Measurements from ENCODE around the gene RNF151. TPM values are rescaled to one million over a fixed set of nuclear protein-coding genes. Genes with fewer than 3 reads are reported as not detected.

Gene RNF151
- total RNA-seq, 1 donor from 2014 or later: not detected

DNA sequence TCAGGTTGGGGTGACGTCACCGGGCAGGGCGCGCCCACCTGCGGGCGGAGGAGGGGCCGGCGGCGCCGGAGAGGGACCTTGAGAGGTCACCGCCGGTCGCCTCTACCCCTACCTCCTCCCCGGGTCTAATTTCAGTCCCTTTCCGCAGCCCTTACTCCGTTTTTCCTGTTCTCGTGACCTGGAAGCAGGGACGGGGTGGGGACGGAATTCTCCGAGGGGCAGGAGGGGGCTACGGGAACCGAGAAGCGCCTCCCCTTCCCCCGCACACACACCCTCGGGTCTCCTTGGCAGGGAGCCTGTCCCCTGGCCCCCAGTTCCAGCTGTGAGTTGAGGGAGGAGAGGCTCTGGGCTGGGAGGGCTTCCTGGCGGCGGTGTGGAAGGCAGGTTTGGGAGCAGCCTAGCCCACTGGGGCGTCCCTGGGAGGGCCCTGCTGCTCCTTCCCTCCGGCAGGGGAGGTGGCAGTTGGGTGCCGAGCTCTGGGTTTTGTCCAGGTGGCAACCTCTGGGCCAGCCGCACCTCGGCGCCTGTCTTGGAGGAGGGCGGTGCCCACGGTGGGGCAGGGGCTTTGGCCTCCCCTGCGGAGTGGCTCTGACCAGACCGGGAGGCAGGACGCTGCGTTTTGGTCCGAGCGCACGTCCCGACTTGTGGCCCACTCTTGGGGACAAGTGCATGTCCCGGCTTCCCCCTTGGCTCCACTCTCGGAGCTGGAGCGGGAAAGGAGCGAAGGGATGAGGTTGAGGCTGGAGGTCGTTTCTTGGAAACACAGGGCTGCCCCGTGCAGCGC, 23.9 kb downstream of the RNF151 start:
- Histone ChIP-seq H2AFZ (ENCODE audit: low read depth, low read length) (peak overlapping the region; percentile 34), H3K4me3 (ENCODE audit: insufficient read depth, low read depth, low read length) (no peak overlapping the region), H3K79me2 (ENCODE audit: insufficient read depth, low read length) (peaks cover 7% of the 10 kb centered on the region), H3K27ac (ENCODE audit: low read depth, low read length) (no peak overlapping the region), H3K27me3 (ENCODE audit: insufficient read depth, low read length) (peaks cover 25% of the 10 kb centered on the region), H3K9me3 (ENCODE audit: insufficient read depth, low read depth, low read length) (peaks cover 3% of the 10 kb centered on the region), H3K4me1 (ENCODE audit: insufficient read depth, low read length) (peaks cover 13% of the 10 kb centered on the region), H3K36me3 (ENCODE audit: insufficient read depth, low read length) (peaks cover 5% of the 10 kb centered on the region), H3K9ac (ENCODE audit: low read length) (no peak overlapping the region), H4K20me1 (ENCODE audit: insufficient read depth, low read length) (peaks cover 9% of the 10 kb centered on the region), H3K4me2 (ENCODE audit: low read length) (peak overlapping the region; percentile 30)
- no peak for FAIRE-seq
- Mint-ChIP-seq H3K4me1 (ENCODE audit: low read depth, unreplicated experiment) (no peaks in the 10 kb centered on the region), H3K36me3 (ENCODE audit: low read depth, unreplicated experiment) (peaks cover 3% of the 10 kb centered on the region), H3K9me3 (ENCODE audit: unreplicated experiment) (no peaks in the 10 kb centered on the region), H3K27ac (ENCODE audit: unreplicated experiment) (no peak overlapping the region), H3K4me3 (ENCODE audit: unreplicated experiment) (no peak overlapping the region), H3K27me3 (ENCODE audit: low read depth, unreplicated experiment) (peaks cover 17% of the 10 kb centered on the region)
- peak; percentile 99 for TF ChIP-seq EZH2 (IDR thresholded peaks at IDR 0.05; ENCODE audit: insufficient read depth, low read length)
- TF ChIP-seq, protein P1, sequence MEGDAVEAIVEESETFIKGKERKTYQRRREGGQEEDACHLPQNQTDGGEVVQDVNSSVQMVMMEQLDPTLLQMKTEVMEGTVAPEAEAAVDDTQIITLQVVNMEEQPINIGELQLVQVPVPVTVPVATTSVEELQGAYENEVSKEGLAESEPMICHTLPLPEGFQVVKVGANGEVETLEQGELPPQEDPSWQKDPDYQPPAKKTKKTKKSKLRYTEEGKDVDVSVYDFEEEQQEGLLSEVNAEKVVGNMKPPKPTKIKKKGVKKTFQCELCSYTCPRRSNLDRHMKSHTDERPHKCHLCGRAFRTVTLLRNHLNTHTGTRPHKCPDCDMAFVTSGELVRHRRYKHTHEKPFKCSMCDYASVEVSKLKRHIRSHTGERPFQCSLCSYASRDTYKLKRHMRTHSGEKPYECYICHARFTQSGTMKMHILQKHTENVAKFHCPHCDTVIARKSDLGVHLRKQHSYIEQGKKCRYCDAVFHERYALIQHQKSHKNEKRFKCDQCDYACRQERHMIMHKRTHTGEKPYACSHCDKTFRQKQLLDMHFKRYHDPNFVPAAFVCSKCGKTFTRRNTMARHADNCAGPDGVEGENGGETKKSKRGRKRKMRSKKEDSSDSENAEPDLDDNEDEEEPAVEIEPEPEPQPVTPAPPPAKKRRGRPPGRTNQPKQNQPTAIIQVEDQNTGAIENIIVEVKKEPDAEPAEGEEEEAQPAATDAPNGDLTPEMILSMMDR (IDR thresholded peaks at IDR 0.05; ENCODE audit: insufficient read depth, low read depth, low read length): no peak
- no peak for DNase-seq (ENCODE audit: low read depth)

DNA sequence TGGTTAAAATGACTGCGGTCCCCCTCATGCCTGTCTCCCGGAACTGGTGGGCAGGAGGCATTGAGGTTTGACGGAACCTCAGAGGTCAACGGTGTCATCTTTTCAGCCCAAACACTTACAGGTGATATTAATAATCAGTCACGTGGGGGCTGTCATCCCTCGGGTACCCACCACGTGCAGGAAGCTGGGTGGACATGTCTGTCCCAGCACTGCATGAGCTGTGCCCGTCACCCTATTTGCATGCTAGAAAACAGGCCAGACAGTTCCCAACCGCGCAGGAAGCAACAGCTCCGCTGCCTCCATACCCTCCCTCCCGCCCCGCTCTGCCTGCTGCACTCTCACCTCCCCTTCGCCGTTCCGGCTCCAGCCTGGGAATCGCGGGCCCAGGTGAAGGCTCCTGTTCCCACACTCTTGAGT, 24.5 kb downstream of the RNF151 start:
- H3K27me3 ChIP-seq (ENCODE audit: insufficient read depth, low read length): peaks cover 25% of the 10 kb centered on the region
- no peak overlapping the region for H3K27ac ChIP-seq (ENCODE audit: low read depth, low read length)
- H2AFZ ChIP-seq (ENCODE audit: low read depth, low read length): no peak overlapping the region
- H3K9me3 ChIP-seq (ENCODE audit: insufficient read depth, low read depth, low read length): peaks cover 3% of the 10 kb centered on the region
- H3K4me1 ChIP-seq (ENCODE audit: insufficient read depth, low read length): peaks cover 13% of the 10 kb centered on the region
- no peak overlapping the region for H3K9ac ChIP-seq (ENCODE audit: low read length)
- peaks cover 5% of the 10 kb centered on the region for H3K36me3 ChIP-seq (ENCODE audit: insufficient read depth, low read length)
- H4K20me1 ChIP-seq (ENCODE audit: insufficient read depth, low read length): peaks cover 3% of the 10 kb centered on the region
- no peaks in the 10 kb centered on the region for H3K4me1 Mint-ChIP-seq (ENCODE audit: low read depth, unreplicated experiment)
- peaks cover 1% of the 10 kb centered on the region for H3K79me2 ChIP-seq (ENCODE audit: insufficient read depth, low read length)
- no peak overlapping the region for H3K4me3 Mint-ChIP-seq (ENCODE audit: unreplicated experiment)
- TF ChIP-seq, protein P1 (IDR thresholded peaks at IDR 0.05; ENCODE audit: insufficient read depth, low read depth, low read length): no peak
- TF ChIP-seq EZH2 (IDR thresholded peaks at IDR 0.05; ENCODE audit: insufficient read depth, low read length): peak; percentile 78
- H3K4me2 ChIP-seq (ENCODE audit: low read length): no peak overlapping the region
- no peak for FAIRE-seq
- DNase-seq (ENCODE audit: low read depth): no peak
- no peaks in the 10 kb centered on the region for H3K9me3 Mint-ChIP-seq (ENCODE audit: unreplicated experiment)
- H3K36me3 Mint-ChIP-seq (ENCODE audit: low read depth, unreplicated experiment): peaks cover 3% of the 10 kb centered on the region
- no peak overlapping the region for H3K4me3 ChIP-seq (ENCODE audit: insufficient read depth, low read depth, low read length)
- H3K27me3 Mint-ChIP-seq (ENCODE audit: low read depth, unreplicated experiment): peaks cover 17% of the 10 kb centered on the region
- H3K27ac Mint-ChIP-seq (ENCODE audit: unreplicated experiment): peak overlapping the region; percentile 68

DNA sequence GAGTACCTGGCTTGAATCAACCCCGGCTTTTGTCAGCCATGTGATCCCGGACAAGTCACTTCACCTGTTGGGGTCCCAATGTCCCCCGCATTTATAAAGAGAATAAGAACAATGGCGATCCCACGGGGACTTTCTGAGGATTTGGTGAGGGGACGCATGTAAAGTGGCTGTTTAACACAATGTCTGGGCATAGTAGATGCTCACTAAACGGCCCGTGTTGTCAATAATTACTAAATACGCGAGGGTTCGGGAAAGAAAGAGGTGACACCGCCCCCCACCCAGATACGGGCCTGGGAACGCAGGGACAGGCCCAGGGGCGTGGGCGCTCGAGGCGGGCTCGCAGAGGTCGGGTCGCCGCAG, 24.9 kb downstream of the RNF151 start:
- Histone ChIP-seq H3K79me2 (ENCODE audit: insufficient read depth, low read length) (no peaks in the 10 kb centered on the region), H3K4me1 (ENCODE audit: insufficient read depth, low read length) (peaks cover 13% of the 10 kb centered on the region), H3K36me3 (ENCODE audit: insufficient read depth, low read length) (peaks cover 2% of the 10 kb centered on the region), H3K27me3 (ENCODE audit: insufficient read depth, low read length) (peaks cover 25% of the 10 kb centered on the region), H2AFZ (ENCODE audit: low read depth, low read length) (peak overlapping the region; percentile 93), H4K20me1 (ENCODE audit: insufficient read depth, low read length) (peaks cover under 1% of the 10 kb centered on the region), H3K9me3 (ENCODE audit: insufficient read depth, low read depth, low read length) (peaks cover 3% of the 10 kb centered on the region), H3K9ac (ENCODE audit: low read length) (no peak overlapping the region), H3K4me2 (ENCODE audit: low read length) (peak overlapping the region; percentile 77), H3K4me3 (ENCODE audit: insufficient read depth, low read depth, low read length) (no peak overlapping the region), H3K27ac (ENCODE audit: low read depth, low read length) (no peak overlapping the region)
- Mint-ChIP-seq H3K36me3 (ENCODE audit: low read depth, unreplicated experiment) (peaks cover 2% of the 10 kb centered on the region), H3K9me3 (ENCODE audit: unreplicated experiment) (no peaks in the 10 kb centered on the region), H3K4me1 (ENCODE audit: low read depth, unreplicated experiment) (no peaks in the 10 kb centered on the region), H3K4me3 (ENCODE audit: unreplicated experiment) (peak overlapping the region; percentile 58), H3K27ac (ENCODE audit: unreplicated experiment) (peak overlapping the region; percentile 68), H3K27me3 (ENCODE audit: low read depth, unreplicated experiment) (peaks cover 17% of the 10 kb centered on the region)
- no peak for DNase-seq (ENCODE audit: low read depth)
- TF ChIP-seq EZH2 (IDR thresholded peaks at IDR 0.05; ENCODE audit: insufficient read depth, low read length): no peak
- TF ChIP-seq, protein P1 (IDR thresholded peaks at IDR 0.05; ENCODE audit: insufficient read depth, low read depth, low read length): no peak
- no peak for FAIRE-seq

Data from astrocyte (in vitro differentiated cells and primary cell).